ENCODE results near the gene ANKRD24.
"Not testable (repeated sequence)": the region's sequence is repeated elsewhere in the genome, so short reads cannot be mapped to it uniquely, and the experiment has no call there.

The ANKRD24 gene

DNA sequence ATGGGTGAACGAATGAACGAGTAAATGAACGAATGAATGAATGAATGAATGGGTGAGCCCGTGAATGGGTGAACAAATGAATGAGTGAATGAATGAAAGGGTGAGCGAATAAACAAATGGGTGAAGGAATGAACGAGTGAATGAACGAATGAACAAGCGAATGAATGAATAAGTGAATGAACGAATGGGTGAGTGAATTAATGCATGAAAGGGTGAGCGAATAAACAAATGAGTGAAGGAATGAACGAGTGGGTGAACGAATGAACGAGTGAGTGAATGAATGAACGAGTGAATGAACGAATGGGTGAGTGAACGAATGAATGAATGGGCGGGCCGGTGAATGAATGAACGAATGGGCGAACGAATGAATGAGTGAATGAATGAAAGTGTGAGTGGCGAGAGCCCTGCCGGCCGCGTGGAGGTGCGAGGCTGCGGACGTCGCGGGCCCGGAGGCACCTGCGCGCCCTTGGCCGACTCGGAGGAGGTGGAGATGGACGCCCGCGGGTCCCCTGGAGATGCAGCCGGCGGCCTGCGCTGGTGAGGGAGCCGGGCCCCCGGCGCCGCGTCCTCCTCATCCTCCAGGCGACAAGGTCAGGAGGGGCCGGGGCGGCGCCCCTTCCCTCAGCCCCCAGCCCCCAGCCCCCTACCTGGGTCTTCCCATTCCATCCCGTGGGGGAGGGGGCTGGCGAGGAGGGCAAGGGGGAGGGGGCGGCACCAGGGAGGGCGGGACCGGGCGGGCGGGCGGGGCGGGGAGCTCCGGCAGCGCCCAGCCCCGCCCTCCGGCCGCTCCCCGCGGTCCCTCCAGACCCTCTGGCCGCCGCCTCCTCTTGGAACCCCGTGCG is 15.4 kb downstream of the ANKRD24 start:
- DNase-seq (ENCODE audit: low read depth) = no peak

DNA sequence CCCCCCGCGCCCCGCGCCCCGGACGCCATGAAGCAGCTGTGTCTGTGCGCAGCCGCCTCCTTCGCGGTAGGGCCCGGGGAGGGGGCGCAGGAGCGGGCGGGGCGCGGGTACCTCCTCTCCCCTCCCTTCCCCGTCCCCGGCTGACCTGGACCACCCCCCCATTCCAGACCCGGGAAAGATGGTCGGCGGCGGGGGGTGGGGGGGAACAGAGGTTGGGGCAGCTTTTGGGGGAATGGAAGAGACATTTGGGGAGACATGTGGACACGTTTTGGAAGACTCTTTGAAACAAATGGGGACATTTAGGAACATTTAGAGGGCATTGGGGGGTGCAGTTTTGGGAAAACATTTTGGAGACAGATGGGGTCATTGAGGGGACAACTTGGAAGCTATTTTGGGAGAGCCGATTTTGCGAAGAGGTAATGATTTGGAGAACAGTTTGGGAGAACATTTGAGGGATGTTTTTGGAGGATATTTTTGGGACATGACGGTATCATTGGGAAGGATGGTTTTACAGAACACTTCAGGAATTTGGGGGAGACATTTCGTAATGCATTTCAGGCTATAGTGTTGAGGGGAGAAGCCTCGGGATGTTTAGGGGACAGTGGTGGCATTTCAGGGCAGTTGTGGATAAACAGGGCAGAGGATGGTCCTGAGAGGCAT is 16.1 kb downstream of the ANKRD24 start:
- no peak for DNase-seq (ENCODE audit: low read depth)

GRCh38 chr19:4199699-4200293 is 17.3 kb downstream of the ANKRD24 start:
- DNase-seq (ENCODE audit: low read depth) = no peak

DNA sequence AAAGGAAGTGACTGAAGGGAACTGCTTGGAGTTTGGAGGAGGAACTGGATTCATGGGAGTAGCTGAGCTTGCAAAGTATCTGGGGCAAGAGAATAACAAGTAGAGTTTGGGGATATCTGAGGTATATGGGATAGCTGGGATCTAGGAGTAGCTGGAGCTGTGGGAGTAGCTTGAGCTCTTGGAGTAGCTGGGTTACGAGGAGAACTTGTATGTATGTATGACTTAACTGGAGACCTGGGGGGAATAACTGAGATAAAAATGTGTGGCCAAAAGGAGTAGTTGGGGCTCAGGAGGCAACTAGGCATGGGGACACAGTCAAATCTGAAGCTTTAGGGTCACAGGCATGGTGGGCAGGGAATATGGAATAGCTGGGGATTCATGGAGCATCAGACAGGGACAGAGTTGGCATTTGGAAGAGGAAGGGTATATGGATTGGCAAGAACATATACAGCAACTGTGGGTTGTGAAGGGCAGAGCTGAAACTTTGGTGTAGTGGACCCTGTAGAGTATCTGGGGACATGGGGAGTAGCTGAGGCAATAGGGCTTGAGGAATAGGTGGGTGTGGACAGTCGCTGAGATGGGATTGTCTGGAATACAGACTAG is 18.6 kb downstream of the ANKRD24 start:
- DNase-seq (ENCODE audit: low read depth) = no peak

DNA sequence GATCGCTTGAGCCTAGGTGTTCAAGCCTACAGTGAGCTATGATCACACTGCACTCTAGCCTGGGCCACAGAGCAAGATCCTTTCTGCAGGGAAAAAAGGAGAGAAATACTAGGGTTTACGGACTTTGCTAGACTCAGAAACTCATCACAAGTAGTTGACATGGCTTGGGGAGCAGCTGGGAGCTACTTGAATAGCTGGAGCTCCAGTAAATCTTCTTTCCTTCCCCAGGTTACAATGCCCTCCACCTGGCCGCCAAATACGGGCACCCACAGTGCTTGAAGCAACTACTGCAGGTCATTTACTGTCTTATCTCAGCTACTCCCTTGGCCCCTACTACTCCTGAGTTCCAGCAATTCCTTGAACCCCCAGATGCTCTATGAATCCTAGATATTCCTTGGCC is 19.3 kb downstream of the ANKRD24 start:
- no peak for DNase-seq (ENCODE audit: low read depth)

- no peak for DNase-seq (ENCODE audit: low read depth)
Measured at GRCh38 chr19:4206818-4207484, 24.5 kb downstream of the ANKRD24 start.

GRCh38 chr19:4208385-4209094 is 26.1 kb downstream of the ANKRD24 start:
- no peak for DNase-seq (ENCODE audit: low read depth)

- DNase-seq (ENCODE audit: low read depth) = no peak
Measured at GRCh38 chr19:4210166-4210731, 27.8 kb downstream of the ANKRD24 start.

DNA sequence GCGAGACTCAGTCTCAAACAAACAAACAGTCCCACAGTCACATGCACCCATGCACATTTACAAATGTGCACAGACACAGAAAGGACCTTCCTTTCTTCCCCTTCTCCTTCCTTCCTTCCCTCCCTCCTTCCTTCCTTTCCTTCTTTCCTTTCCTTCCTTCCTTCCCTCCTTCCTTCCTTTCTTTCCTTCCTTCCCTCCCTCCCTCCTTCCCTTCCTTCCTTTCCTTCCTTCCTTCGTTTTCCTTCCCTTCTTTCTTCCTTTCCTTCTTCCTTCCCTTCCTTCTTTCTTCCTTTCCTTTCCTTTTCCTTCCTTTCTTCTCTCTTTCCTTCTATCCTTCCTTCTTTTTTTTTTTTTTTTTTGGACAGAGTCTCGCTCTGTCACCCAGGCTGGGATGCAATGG is 30.6 kb downstream of the ANKRD24 start:
- DNase-seq (ENCODE audit: low read depth) = no peak

GRCh38 chr19:4215807-4216206 is 33.3 kb downstream of the ANKRD24 start:
- DNase-seq (ENCODE audit: low read depth) = no peak

DNA sequence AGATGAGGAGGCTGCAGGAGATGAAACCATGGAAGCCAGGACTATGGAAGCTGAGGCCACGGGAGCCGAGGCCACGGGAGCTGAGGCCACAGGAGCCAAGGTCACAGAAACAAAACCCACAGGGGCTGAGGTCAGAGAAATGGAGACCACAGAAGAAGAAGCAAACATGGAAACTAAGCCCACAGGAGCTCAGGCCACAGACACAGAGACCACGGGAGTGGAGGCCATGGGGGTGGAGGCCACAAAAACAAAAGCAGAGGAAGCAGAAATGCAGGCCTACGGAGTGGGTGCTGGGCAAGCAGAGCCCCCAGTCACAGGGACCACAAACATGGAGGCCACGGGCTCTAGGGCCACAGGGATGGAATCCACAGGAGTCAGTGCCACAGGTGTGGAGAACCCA is 34.4 kb downstream of the ANKRD24 start:
- DNase-seq (ENCODE audit: low read depth) = no peak

- DNase-seq (ENCODE audit: low read depth) = no peak
Measured at GRCh38 chr19:4217429-4218264, 35.2 kb downstream of the ANKRD24 start.

GRCh38 chr19:4218523-4218922 is 36.0 kb downstream of the ANKRD24 start:
- DNase-seq (ENCODE audit: low read depth) = not testable (repeated sequence)

GRCh38 chr19:4220188-4220587 is 37.7 kb downstream of the ANKRD24 start:
- no peak for DNase-seq (ENCODE audit: low read depth)

DNA sequence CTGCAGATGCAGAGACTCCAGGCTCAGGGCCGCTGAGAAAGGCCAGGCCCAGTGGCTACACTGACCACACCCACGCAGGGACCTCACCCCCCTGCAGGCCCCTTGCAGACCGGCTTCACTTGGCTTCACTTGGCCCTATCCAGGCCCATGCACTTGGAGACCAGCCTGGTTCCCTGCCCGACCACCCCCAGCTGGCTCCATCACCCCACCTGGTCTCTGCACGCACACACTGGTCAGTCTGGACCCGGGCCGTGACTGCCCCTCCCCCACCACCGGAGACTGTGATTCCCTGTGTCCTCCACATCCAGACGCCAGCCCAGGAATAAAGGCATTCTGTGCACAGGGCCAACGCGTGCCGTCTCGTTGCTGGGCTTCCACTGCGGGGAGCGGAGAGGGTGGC is 42.0 kb downstream of the ANKRD24 start:
- no peak for DNase-seq (ENCODE audit: low read depth)

DNA sequence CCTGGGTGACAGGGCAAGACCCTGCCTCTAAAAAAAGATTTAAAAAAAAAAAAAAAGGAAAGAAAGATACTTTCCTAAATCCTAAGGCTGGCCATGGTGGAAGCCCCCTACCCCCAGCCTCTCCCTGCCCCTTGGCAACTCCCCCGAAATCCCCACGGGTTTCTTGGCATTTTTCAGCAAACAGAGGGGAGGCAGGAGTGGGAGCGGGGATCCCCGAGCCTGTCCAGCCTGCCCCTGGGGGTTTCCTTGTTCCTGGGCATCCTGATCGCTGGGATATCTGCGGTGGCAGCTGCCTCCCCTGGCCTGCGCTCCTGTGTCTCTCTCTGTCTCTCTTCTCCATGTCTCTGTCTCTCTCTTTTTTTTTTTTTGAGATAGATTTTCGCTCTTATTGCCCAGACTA is 43.4 kb downstream of the ANKRD24 start:
- no peak for DNase-seq (ENCODE audit: low read depth)

DNA sequence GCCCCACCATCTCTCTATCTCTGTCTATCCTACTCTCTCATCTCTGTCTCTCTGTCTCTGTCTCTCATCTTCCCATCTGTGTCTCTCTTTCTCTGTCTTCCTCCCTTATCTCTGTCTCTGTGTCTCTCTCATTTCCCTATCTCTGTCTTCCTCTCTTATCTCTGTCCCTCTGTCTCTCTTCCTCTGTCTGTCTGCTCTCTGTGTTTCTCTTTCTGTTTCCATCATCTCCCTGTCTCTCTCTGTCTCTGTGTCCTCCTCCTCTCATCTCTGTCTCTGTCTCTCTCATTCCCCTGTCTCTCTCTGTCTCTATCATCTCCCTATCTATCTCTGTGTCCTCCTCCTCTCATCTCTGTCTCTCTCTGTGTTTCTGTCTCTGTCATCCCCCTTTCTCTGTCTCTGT is 45.3 kb downstream of the ANKRD24 start:
- DNase-seq (ENCODE audit: low read depth) = no peak

GRCh38 chr19:4228765-4229178 is 46.3 kb downstream of the ANKRD24 start:
- no peak for DNase-seq (ENCODE audit: low read depth)

DNA sequence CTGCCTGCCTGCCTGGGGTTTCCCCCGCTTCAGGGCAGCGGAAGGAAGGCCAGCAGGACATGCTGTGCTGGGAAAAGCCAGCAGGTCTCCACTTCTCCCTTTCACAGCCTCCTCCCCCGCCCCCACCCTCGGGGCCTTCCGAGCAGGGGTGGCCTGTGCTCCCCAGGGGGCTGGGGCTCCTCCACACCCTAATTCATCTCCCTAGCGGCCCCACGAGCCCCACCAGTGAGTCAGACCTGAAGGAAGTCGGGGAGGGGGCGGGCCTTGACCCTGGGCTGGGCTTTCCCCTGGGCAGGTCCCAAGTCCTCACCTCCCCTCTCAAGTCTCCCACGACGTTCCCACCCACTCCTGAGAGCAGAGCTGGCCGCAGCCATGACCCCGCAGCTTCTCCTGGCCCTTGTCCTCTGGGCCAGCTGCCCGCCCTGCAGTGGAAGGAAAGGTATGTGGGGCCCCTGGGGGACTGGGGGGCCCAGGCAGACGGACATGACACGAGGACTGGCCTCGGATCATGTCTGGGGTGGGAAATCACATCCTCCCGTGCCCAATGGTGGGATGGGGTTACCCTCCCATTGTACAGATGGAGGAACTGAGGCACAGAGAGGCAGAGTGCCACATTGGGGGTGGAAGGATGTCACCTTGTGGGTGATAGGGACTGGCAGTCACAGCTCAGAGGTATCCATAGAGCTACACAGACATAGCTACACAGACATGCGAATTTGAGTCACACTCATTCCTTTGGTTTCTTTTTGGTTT is 46.9 kb downstream of the ANKRD24 start, which contains the start of gene EBI3:
EBI3 (plus strand) TSS at position 345 of the 753 bp plus-strand sequence; CDS start at position 373, 28 bp downstream.
- DNase-seq (ENCODE audit: low read depth) = no peak

Measured in non-pigmented ciliary epithelial cell (primary cell).